Neural progenitor cell (in vitro differentiated cells): Measurements from ENCODE around the gene IGFN1.

Experiments
- CTCF ChIP-seq: fragments of 200-600 bp; sonication (generic); IDR thresholded peaks from 2 replicates; pipeline ENCODE4 v1.5.1; 2017; ENCODE audit warnings: antibody characterized with exemption, mild to moderate bottlenecking
- EZH2 ChIP-seq: fragments of 200-600 bp; sonication (generic); IDR thresholded peaks from 2 replicates; pipeline ENCODE4 v1.6.1; 2017; ENCODE audit warnings: antibody characterized with exemption, mild to moderate bottlenecking, moderate library complexity

DNA sequence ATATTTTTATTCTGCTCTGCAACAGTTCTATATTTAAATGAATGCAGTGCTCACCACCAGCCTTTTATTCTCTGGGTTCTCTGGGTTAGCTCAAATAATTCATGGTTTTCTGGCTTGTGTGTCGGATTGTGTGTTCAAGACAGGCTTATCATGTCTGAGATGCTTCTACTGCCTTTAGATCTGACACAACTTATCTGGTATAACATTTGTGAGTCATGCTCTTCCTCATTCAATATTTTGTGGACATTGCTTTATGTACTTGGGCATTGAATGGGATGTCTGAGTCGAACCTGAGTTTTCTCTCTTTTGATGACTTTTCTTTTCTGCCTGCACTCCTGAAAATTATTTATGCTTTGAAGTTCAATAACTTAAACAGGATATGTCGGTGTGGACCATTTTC, 75.1 kb downstream of the IGFN1 start:
- TF ChIP-seq CTCF (no peak), EZH2 (no peak)
